DOHH2 (cell line): ENCODE results near the gene APOBEC3B.
"Not testable (repeated sequence)": the region's sequence is repeated elsewhere in the genome, so short reads cannot be mapped to it uniquely, and the experiment has no call there.

Experiments
- H3F3A ChIP-seq: fragments of 200-600 bp; sonication (generic), shearing (Covaris generic); 2 replicates; pipeline ENCODE4 v1.6.0; 2016; ENCODE audit warnings: antibody characterized with exemption, mild to moderate bottlenecking; ENCODE audit not compliant: control insufficient read depth, insufficient read depth
- H3K27ac ChIP-seq: fragments of 200-600 bp; sonication (generic); 2 replicates; pipeline ENCODE4 v1.5.1; 2014; ENCODE audit warnings: low read depth, mild to moderate bottlenecking, low read length, moderate library complexity
- H3K27me3 ChIP-seq: fragments of 200-600 bp; sonication (generic); 2 replicates; pipeline ENCODE4 v1.6.1; 2014; ENCODE audit warnings: mild to moderate bottlenecking, low read length, mixed read lengths; ENCODE audit not compliant: control insufficient read depth
- H3K36me3 ChIP-seq: fragments of 200-600 bp; sonication (generic); 2 replicates; pipeline ENCODE4 v1.6.1; 2014; ENCODE audit warnings: mild to moderate bottlenecking, low read length, moderate library complexity, mixed read lengths; ENCODE audit not compliant: control insufficient read depth
- H3K4me1 ChIP-seq: fragments of 200-600 bp; sonication (generic); 2 replicates; pipeline ENCODE4 v1.6.1; 2014; ENCODE audit warnings: mild to moderate bottlenecking, low read length, mixed read lengths; ENCODE audit not compliant: control insufficient read depth
- H3K4me2 ChIP-seq: fragments of 200-600 bp; sonication (generic); 2 replicates; pipeline ENCODE4 v1.6.0; 2014; ENCODE audit warnings: mild to moderate bottlenecking, low read length, moderate library complexity
- H3K4me3 ChIP-seq: fragments of 200-600 bp; sonication (generic); 2 replicates; pipeline ENCODE4 v1.5.1; 2014; ENCODE audit warnings: mild to moderate bottlenecking, low read length, mixed read lengths
- H3K79me2 ChIP-seq: fragments of 200-600 bp; sonication (generic); 2 replicates; pipeline ENCODE4 v1.6.1; 2014; ENCODE audit warnings: mild to moderate bottlenecking, low read length, mixed read lengths; ENCODE audit not compliant: control insufficient read depth
- H3K9me2 ChIP-seq: fragments of 200-600 bp; sonication (generic); replicated peaks from 2 replicates; pipeline ENCODE4 v1.6.1; 2014; ENCODE audit warnings: mild to moderate bottlenecking, low read length, mixed read lengths; ENCODE audit not compliant: control insufficient read depth
- H3K9me3 ChIP-seq: fragments of 200-600 bp; sonication (generic); 2 replicates; pipeline ENCODE4 v1.6.1; 2014; ENCODE audit warnings: antibody characterized with exemption, low read length, mixed read lengths; ENCODE audit not compliant: control insufficient read depth, insufficient read depth
- H4K20me1 ChIP-seq: fragments of 200-600 bp; sonication (generic); 2 replicates; pipeline ENCODE4 v1.6.0; 2014; ENCODE audit warnings: low read depth, mild to moderate bottlenecking, antibody characterized with exemption, low read length, moderate library complexity; ENCODE audit not compliant: control insufficient read depth, insufficient read depth
- EZH2phosphoT487 ChIP-seq: fragments of 200-600 bp; sonication (generic); IDR thresholded peaks from 2 replicates; pipeline ENCODE4 v1.6.1; 2017; ENCODE audit warnings: borderline replicate concordance, mild to moderate bottlenecking, antibody characterized with exemption, low read length, moderate library complexity, mixed read lengths
- TF ChIP-seq, protein P1 (sequence below): fragments of 200-600 bp; sonication (generic); IDR thresholded peaks from one replicate; pipeline ENCODE4 v1.5.1; 2014; ENCODE audit warnings: antibody characterized with exemption, mild to moderate bottlenecking, low read depth, low read length; ENCODE audit not compliant: poor library complexity, severe bottlenecking

Gene APOBEC3B

DNA sequence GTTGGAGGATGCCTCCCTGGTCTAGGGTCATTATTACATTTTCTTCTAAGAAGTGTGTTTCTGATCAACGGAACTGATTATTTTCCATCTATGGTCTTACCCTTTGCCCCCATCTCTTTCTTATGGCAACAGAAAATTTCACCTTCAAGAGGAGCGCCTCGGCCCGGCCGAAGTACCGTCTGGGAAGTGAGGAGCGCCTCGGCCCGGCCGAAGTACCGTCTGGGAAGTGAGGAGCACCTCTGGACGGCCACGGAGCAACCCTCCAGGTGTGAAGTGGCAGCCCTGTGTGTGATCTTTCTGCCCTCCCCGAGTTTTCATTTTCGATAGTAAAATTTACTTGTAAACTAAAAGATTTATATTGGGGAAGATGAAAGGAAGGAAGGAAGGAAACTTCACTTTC is 28.8 kb downstream of the APOBEC3B start:
- no peaks in the 10 kb centered on the region for H3K79me2 ChIP-seq
- H3K27ac ChIP-seq, result no peak overlapping the region
- no peak overlapping the region for H3K4me2 ChIP-seq
- H4K20me1 ChIP-seq, result no peaks in the 10 kb centered on the region
- no peaks in the 10 kb centered on the region for H3K9me2 ChIP-seq
- no peaks in the 10 kb centered on the region for H3K27me3 ChIP-seq
- H3K4me3 ChIP-seq, result no peak overlapping the region
- TF ChIP-seq, protein P1, sequence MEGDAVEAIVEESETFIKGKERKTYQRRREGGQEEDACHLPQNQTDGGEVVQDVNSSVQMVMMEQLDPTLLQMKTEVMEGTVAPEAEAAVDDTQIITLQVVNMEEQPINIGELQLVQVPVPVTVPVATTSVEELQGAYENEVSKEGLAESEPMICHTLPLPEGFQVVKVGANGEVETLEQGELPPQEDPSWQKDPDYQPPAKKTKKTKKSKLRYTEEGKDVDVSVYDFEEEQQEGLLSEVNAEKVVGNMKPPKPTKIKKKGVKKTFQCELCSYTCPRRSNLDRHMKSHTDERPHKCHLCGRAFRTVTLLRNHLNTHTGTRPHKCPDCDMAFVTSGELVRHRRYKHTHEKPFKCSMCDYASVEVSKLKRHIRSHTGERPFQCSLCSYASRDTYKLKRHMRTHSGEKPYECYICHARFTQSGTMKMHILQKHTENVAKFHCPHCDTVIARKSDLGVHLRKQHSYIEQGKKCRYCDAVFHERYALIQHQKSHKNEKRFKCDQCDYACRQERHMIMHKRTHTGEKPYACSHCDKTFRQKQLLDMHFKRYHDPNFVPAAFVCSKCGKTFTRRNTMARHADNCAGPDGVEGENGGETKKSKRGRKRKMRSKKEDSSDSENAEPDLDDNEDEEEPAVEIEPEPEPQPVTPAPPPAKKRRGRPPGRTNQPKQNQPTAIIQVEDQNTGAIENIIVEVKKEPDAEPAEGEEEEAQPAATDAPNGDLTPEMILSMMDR, result no peak
- TF ChIP-seq EZH2phosphoT487, result no peak
- H3K36me3 ChIP-seq, result no peaks in the 10 kb centered on the region
- peaks cover 3% of the 10 kb centered on the region for H3F3A ChIP-seq
- H3K4me1 ChIP-seq, result peaks cover 16% of the 10 kb centered on the region
- H3K9me3 ChIP-seq, result no peaks in the 10 kb centered on the region

DNA sequence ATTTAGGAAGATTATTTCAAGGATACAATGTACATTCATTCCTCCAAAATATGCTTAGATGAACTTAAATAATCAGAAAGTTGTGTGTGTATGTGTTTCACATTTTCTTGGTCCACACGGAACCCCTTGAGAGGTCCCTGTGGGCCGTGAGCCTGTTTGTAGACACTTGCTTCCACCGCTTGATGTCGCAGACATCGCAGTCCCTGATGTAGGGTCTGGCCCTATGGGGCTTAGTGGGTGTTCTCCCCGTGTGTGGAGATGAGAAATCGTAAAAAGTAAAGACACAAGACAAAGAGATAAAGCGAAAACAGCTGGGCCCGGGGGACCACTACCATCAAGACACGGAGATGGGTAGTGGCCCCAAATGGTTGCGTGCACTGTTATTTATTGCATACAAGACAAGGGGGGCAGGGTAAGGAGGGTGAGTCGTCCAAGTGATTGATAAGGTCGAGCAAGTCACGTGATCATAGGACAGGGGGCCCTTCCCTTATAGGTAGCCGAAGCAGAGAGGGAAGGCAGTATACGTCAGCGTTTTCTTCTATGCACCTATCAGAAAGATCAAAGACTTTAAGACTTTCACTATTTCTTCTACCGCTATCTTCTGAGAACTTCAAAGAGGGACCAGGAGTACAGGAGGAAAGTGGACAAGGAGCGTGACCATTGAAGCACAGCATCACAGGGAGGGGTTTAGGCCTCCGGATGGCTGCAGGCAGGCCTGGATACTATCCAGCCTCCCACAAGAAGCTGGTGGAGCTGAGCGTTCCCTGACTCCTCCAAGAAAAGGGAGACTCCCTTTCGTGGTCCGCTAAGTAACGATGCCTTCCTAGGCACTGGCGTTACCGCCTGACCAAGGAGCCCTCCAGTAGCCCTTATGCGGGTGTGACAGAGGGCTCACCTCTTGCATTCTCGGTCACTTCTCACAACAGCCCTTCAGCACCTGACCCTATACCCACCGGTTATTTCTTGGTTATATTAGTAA is 30.7 kb downstream of the APOBEC3B start:
- Histone ChIP-seq H3K27ac (no peak overlapping the region), H3K79me2 (no peaks in the 10 kb centered on the region), H3K4me2 (no peak overlapping the region), H3F3A (no peaks in the 10 kb centered on the region), H4K20me1 (no peaks in the 10 kb centered on the region), H3K27me3 (no peaks in the 10 kb centered on the region), H3K4me3 (no peak overlapping the region), H3K9me3 (no peaks in the 10 kb centered on the region), H3K4me1 (peaks cover 16% of the 10 kb centered on the region), H3K36me3 (no peaks in the 10 kb centered on the region), H3K9me2 (no peaks in the 10 kb centered on the region)
- TF ChIP-seq, protein P1, result no peak

DNA sequence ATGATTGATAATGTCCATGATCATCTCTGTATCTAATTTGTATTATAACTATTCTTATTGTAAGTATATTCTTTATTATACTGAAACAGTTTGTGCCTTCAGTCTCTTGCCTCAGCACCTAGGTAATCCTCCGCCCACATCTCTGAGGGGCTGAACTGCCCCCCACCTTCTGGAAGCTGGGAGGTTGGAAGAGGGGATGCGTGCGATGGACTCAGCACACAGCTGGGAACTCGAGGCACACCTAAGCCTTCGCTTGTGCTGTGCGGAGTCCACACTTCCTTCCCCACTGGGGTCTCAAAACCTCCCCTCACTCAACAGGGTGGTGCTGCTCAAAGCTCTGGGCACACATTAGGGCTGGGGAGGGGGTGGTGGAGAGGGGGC is 31.4 kb downstream of the APOBEC3B start:
- H3K27me3 ChIP-seq, H3F3A ChIP-seq, H3K9me3 ChIP-seq, H4K20me1 ChIP-seq, H3K36me3 ChIP-seq, H3K79me2 ChIP-seq, H3K9me2 ChIP-seq: not testable (repeated sequence)
- Histone ChIP-seq H3K4me1 (peaks cover 16% of the 10 kb centered on the region), H3K4me3 (peak overlapping the region; percentile 70), H3K27ac (peak overlapping the region; percentile 27; the same call in 1 of the 2 replicates), H3K4me2 (peak overlapping the region; percentile 77)
